Neural cell (in vitro differentiated cells): Measurements from ENCODE around the gene NUB1.

ENCODE experiments used
- CTCF ChIP-seq: fragments of 450-650 bp; IDR thresholded peaks from 2 replicates; pipeline ENCODE4 v1.5.1; 2014; ENCODE audit warnings: antibody characterized with exemption, mild to moderate bottlenecking, moderate library complexity; ENCODE audit not compliant: poor library complexity, severe bottlenecking
- EP300 ChIP-seq: fragments of 450-650 bp; conservative IDR thresholded peaks from 2 replicates; pipeline ENCODE4 v1.6.1; 2014; ENCODE audit warnings: antibody characterized with exemption, mild to moderate bottlenecking, moderate library complexity; ENCODE audit not compliant: poor library complexity, severe bottlenecking
- EZH2 ChIP-seq: fragments of 200-600, 300-800 bp; shearing (Covaris generic), sonication (generic); IDR thresholded peaks from 2 replicates; pipeline ENCODE4 v1.6.1; 2014; ENCODE audit warnings: antibody characterized with exemption, low read length, borderline replicate concordance, mild to moderate bottlenecking; ENCODE audit not compliant: insufficient read depth, poor library complexity, severe bottlenecking
- POLR2AphosphoS5 ChIP-seq: IDR thresholded peaks from 2 replicates; pipeline ENCODE4 v1.6.1; 2012
- REST ChIP-seq: IDR thresholded peaks from 2 replicates; pipeline ENCODE4 v1.6.1; 2012; ENCODE audit warnings: borderline replicate concordance

- TF ChIP-seq CTCF = no peak
- no peak for TF ChIP-seq EZH2
- no peak for TF ChIP-seq REST
- no peak for TF ChIP-seq POLR2AphosphoS5
- TF ChIP-seq EP300 = no peak
These were observed 37.5 kb downstream of the NUB1 start for GRCh38 chr7:151379193-151379520.
